GM18498 (cell line): ENCODE data around the gene B3GALNT2.
A peak's percentile ranks its signal among the peaks of the same experiment; 100 is the strongest.

ENCODE experiments used
- ATAC-seq: cut with Tn5 transposase; IDR thresholded peaks from one replicate; pipeline ENCODE4 v1.9.1; 2021; ENCODE audit warnings: mild to moderate bottlenecking, moderate library complexity; ENCODE audit not compliant: unreplicated experiment

The B3GALNT2 gene

DNA sequence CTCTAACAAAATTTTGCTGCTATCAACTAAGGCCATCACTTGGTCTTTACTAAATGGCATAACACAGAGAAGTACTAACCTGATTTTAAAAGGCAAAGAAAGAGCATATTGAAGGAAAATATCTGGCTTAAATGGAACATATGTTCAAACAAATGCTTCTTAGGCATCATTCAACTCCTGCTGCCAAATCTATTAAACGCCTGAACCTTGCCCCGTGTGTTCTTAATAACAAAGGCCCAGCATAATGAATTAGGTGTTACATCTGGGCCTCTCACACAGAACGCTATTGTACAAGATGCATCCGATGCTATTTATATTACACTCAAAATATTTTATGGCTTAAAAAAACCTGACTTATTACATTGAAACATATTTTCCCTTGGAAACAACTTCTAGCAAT lies 48.4 kb downstream of the B3GALNT2 start:
- ATAC-seq: no peak

GRCh38 chr1:235455097-235455496 lies 49.2 kb downstream of the B3GALNT2 start:
- no peak for ATAC-seq

- ATAC-seq: no peak
Observed at GRCh38 chr1:235454021-235454420, 50.2 kb downstream of the B3GALNT2 start.

DNA sequence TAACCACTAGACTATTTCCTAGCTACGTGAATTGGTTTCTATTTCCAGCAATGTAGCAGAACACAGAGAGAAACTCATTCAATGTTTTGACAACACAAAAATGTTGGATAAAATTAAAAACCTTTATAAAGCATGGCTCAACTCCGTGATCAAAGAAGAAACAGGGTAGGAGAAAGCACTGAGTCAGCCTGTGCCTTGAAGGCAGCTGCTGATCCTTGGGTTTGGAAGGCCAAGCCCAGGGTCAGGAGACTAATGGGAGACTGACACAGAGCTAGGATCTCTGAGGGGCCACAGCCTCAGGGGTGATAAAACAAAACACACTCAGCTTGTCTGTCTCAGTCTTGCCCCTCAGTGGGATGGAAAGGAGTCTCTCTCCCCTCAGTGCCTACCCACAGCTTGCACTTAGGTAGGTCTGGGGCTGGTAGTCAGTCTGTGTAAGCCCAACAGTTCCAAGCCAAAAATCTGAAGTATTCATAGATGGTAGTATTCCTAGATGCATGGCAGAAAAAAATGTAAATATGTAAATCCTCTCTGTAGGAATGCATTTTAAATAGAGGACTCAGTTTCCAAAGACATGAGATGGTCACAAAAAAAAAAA lies 53.3 kb downstream of the B3GALNT2 start:
- no peak for ATAC-seq

DNA sequence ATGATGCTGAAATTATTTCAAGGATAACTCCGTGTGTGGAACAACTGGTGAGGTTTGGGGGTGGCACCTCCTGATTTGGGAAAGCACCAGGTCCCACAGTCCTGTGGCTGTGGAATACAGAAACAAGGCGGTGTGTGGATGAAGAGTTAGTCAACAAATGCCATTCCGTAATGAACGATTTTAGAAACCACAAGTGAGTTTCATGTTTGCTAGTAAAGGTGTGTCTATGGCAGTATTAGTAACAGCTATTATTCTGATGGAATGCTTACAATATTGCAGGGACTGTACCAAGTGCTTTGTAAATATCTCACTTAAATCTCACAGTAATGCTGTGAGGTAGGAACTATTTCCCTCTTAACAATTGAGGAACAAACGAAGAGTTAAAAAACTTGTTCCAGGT lies 53.8 kb downstream of the B3GALNT2 start:
- no peak for ATAC-seq

- no peak for ATAC-seq
Observed at GRCh38 chr1:235448616-235449015, 55.6 kb downstream of the B3GALNT2 start.

DNA sequence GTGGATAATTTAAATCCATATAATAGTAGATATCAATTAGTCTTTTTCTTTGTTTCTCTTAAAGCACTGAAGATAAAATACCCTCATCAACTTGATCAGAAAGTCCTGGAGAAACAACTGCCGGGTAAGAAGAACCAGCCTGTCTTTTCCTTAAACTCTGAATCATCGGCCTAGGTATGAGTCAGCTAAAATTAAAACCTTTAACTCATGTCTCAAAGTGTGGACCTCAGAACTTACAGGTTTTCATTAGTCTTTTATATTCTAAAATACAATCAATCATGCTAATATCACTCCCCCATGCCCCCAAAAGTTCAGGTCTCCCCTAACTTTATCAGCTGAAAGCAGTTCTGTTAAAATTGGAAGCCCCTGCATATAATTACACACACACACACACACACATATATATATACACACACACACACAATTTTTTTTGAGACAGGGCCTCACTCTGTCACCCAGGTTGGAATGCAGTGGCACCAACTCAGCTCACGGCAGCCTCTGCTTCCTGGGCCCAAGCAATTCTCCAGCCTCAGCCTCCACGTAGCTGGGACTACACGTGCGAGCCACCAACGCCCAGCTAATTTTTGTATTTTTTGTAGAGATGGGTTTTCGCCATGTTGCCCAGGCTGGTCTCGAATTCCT lies 61.3 kb downstream of the B3GALNT2 start:
- ATAC-seq: no peak

DNA sequence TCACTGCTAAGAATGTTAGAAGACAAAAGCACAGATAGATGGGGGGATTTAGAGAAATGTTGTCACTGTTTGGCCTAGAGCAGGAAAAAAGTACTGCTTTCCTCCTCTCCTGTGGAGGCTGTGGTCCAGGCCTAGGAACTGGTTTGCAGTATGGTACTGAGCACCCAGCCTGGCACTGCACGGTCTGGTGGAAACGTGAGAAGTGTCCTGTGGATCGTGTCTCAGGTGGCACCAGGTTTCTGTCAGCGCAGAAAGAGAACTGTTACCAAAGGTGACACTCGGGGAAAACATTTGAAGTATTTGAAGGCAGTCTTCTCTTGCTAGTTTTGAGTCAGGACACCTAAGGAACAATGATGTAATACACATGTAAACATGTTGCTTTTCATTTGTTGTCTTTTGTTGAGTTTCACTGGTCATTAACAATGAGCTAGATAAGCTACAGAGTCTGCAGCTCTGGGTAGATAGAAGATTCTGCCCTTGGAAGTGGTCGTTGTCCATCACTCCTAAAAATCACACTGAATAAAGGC lies 63.0 kb downstream of the B3GALNT2 start:
- no peak for ATAC-seq

DNA sequence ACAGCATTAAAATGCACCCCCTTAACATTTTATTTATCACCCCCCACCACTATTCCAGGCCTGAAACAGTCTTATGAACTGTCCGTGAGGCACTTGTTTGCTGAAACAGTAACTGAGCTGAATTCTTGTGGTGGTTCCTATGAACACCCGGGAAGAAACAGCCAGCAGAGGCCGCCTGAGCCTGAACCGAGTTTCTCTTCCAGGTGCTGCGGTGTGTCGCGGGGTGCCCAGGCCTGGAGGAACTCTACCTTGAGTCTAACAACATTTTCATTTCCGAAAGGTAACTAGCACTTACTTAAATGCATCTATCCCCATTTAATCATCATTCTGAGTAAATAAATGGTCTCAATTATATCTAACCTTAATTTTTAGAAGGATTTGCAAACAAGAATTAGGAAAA lies 70.3 kb downstream of the B3GALNT2 start:
- no peak for ATAC-seq

GRCh38 chr1:235430991-235431390 lies 73.3 kb downstream of the B3GALNT2 start:
- no peak for ATAC-seq

DNA sequence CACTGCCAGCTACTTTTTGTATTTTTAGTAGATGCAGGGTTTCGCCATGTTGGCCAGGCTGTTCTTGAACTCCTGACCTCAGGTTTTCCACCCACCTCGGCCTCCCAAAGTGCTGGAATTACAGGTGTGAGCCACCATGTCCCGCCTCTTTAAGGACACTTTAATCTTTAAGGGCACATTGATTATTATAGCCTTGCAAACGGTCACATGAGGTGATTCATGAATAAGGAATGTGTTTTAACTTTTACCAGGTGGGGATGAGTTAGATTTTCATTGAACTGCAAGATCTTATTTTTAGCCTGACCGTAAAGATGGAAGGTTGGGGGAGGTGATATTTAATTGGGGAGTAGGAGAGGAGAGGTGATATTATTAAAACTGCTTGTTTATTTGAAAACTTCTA lies 75.1 kb downstream of the B3GALNT2 start:
- no peak for ATAC-seq

DNA sequence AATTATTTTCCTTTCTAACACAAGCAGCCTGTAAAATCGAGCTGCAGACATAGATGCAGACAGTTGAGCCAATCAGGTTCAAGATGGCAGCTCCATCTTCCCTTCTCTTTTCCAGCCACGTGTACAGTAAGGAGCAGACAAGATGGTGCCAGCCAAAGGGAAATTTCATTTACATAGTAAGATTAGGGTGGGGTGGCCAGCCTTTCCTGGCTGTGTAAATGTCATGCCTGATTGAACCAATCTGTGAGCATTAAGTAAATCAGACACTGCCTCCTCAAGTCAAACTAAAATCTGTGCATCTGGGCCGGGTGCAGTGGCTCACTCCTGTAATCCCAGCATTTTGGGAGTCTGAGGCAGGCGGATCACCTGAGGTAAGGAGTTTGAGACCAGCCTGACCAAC lies 76.8 kb downstream of the B3GALNT2 start:
- ATAC-seq: no peak

GRCh38 chr1:235426680-235427079 lies 77.6 kb downstream of the B3GALNT2 start:
- no peak for ATAC-seq

DNA sequence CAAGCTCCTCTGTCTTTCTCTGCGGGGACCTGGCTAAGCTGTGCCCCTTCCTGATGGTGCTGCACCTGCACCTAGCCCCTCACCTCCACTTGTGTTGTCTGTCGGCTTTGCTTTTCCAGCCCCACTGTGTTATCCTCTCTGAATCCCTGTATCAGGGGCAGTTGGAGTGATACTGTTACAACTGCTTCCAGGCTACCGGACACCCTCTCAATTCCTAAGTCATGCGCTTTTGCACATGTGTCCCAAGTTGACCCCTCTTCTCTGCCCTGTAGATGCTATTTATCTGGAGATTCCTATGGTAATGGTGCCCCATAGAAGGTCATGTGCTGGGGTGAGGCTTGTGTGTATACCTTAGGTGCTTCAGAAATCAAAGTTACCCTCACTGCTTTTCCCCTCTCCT lies 78.1 kb downstream of the B3GALNT2 start:
- ATAC-seq: no peak

DNA sequence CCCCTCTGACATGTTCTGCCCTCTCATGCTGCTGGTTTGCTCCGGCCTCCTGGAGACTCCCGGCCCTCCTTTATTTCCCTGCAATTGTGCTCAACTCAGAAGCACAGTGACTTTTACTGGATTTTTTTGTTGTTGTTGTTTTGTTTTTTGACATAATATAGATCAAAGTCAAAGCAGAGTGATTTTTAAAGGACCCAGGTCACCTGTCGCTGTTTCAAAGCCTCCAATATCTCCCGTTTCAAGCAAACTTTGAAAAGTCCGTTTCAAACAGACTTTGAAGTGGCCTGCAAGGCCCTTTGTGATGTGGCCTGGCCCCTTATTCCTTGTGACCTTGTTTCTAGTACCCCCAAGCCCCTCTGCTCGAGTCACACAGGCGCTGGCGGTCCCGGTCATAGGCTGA lies 78.9 kb downstream of the B3GALNT2 start:
- ATAC-seq: no peak

DNA sequence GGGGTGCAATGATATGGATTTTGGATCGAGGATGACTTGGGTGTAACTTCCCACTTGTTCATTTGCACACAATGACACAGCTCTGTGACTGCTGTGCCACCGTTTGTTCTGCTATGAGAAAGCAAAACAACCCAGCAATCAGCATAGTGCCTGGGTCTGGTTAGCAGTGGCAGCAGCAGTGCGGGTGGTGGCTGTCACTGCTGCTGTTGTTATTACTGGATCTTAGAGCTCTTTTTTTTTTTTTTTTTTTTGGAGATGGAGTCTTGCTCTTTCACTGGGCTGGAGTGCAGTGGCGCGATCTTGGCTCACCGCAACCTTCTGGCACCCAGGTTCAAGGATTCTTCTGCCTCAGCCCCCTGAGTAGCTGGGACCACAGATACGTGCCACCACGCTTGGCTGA lies 80.2 kb downstream of the B3GALNT2 start:
- no peak for ATAC-seq

DNA sequence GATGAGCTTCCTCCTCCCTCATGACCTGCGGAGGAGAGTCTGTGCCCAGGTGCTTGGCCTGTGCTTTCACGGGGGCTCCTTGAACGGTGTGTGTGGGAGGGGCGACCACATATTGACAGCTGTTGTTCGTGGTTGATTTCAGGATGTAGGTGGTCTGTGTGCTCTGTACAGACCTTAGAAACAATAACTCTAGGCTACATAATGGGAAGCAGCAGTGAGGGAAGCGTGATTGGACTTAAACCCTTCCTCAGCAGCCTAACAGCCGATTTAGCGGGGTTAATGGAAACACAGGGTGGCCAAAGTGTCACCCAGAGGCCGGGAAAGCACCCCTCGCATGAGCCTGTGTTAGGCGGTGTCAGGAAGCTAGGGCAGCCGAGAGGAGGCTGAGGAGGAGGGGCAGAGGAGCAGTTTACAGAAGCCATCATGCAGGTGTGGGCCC lies 81.0 kb downstream of the B3GALNT2 start:
- no peak for ATAC-seq

- no peak for ATAC-seq
Observed at GRCh38 chr1:235421751-235422150, 82.5 kb downstream of the B3GALNT2 start.

DNA sequence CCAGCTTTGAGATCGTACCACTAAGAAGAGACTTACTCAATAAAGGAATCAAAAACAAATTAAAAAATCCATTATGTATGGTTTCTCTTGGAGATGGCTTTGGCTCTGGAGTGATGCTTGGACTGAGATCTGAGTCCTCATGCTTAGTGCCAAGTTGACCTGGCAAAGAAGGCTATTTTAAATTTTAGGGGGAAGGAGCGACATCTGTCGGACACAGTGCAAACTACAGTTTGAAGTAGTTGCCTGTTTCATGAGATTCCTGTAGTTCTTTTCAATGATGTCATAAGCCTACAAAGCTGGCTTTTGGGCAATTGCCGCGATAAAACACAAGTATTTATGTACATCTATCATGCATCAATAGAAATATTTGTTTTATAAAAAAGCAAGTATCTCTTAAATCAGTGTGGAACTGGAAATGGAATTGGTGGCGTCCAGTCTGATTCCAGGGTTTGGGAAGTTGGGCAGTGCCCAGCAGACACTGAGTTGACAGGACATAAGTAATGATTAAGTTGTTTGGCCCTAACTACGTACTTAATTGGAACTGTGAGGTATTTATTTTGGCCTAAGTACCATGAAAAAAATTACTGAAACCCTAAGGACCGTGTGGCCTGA lies 87.1 kb downstream of the B3GALNT2 start:
- no peak for ATAC-seq

- ATAC-seq: no peak
Observed at GRCh38 chr1:235416662-235417049, 87.6 kb downstream of the B3GALNT2 start.

GRCh38 chr1:235415008-235415904 lies 89.0 kb downstream of the B3GALNT2 start:
- ATAC-seq: peak; percentile 81
